ENCODE measurements around the gene ADRA1B.

Gene ADRA1B

GRCh38 chr5:159928122-159928909 is 12.0 kb downstream of the ADRA1B start:
- TF ChIP-seq GATA1 (IDR thresholded peaks at IDR 0.05; ENCODE audit: low read depth, low read length) (no peak), POLR2A (IDR thresholded peaks at IDR 0.05; ENCODE audit: low read length) (no peak)
- DNase-seq = peak in 1 of 2 experiments; percentile 2

GRCh38 chr5:159929176-159929575 is 12.9 kb downstream of the ADRA1B start:
- no peak for DNase-seq
- TF ChIP-seq POLR2A (IDR thresholded peaks at IDR 0.05; ENCODE audit: low read length) = no peak
- TF ChIP-seq GATA1 (IDR thresholded peaks at IDR 0.05; ENCODE audit: low read depth, low read length) = no peak

GRCh38 chr5:159933531-159934485 is 17.5 kb downstream of the ADRA1B start:
- no peak for DNase-seq
- no peak for TF ChIP-seq POLR2A (IDR thresholded peaks at IDR 0.05; ENCODE audit: low read length)
- TF ChIP-seq GATA1 (IDR thresholded peaks at IDR 0.05; ENCODE audit: low read depth, low read length) = no peak

- DNase-seq = no peak
- TF ChIP-seq GATA1 (IDR thresholded peaks at IDR 0.05; ENCODE audit: low read depth, low read length) (no peak), POLR2A (IDR thresholded peaks at IDR 0.05; ENCODE audit: low read length) (no peak)
Measured at GRCh38 chr5:159935946-159936345, 19.7 kb downstream of the ADRA1B start.

- no peak for TF ChIP-seq GATA1 (IDR thresholded peaks at IDR 0.05; ENCODE audit: low read depth, low read length)
- TF ChIP-seq POLR2A (IDR thresholded peaks at IDR 0.05; ENCODE audit: low read length) = no peak
- no peak for DNase-seq
Measured at GRCh38 chr5:159936686-159937329, 20.5 kb downstream of the ADRA1B start.

- no peak for DNase-seq
- no peak for TF ChIP-seq GATA1 (IDR thresholded peaks at IDR 0.05; ENCODE audit: low read depth, low read length)
- no peak for TF ChIP-seq POLR2A (IDR thresholded peaks at IDR 0.05; ENCODE audit: low read length)
Measured at GRCh38 chr5:159937580-159937979, 21.3 kb downstream of the ADRA1B start.

GRCh38 chr5:159943326-159943725 is 27.0 kb downstream of the ADRA1B start:
- TF ChIP-seq POLR2A (IDR thresholded peaks at IDR 0.05; ENCODE audit: low read length) (no peak), GATA1 (IDR thresholded peaks at IDR 0.05; ENCODE audit: low read depth, low read length) (no peak)
- no peak for DNase-seq

- DNase-seq = no peak
- TF ChIP-seq POLR2A (IDR thresholded peaks at IDR 0.05; ENCODE audit: low read length) = no peak
- no peak for TF ChIP-seq GATA1 (IDR thresholded peaks at IDR 0.05; ENCODE audit: low read depth, low read length)
Measured at GRCh38 chr5:159944056-159944600, 27.8 kb downstream of the ADRA1B start.

- TF ChIP-seq GATA1 (IDR thresholded peaks at IDR 0.05; ENCODE audit: low read depth, low read length) = no peak
- no peak for TF ChIP-seq POLR2A (IDR thresholded peaks at IDR 0.05; ENCODE audit: low read length)
- no peak for DNase-seq
Measured at GRCh38 chr5:159945359-159945758, 29.1 kb downstream of the ADRA1B start.

GRCh38 chr5:159947708-159948358 is 31.6 kb downstream of the ADRA1B start:
- DNase-seq = no peak
- TF ChIP-seq GATA1 (IDR thresholded peaks at IDR 0.05; ENCODE audit: low read depth, low read length) (no peak), POLR2A (IDR thresholded peaks at IDR 0.05; ENCODE audit: low read length) (no peak)

- no peak for TF ChIP-seq POLR2A (IDR thresholded peaks at IDR 0.05; ENCODE audit: low read length)
- no peak for TF ChIP-seq GATA1 (IDR thresholded peaks at IDR 0.05; ENCODE audit: low read depth, low read length)
- DNase-seq = no peak
Measured at GRCh38 chr5:159951387-159951786, 35.1 kb downstream of the ADRA1B start.

GRCh38 chr5:159951834-159952233 is 35.6 kb downstream of the ADRA1B start:
- no peak for DNase-seq
- no peak for TF ChIP-seq GATA1 (IDR thresholded peaks at IDR 0.05; ENCODE audit: low read depth, low read length)
- no peak for TF ChIP-seq POLR2A (IDR thresholded peaks at IDR 0.05; ENCODE audit: low read length)

GRCh38 chr5:159953609-159954008 is 37.3 kb downstream of the ADRA1B start:
- TF ChIP-seq POLR2A (IDR thresholded peaks at IDR 0.05; ENCODE audit: low read length) (no peak), GATA1 (IDR thresholded peaks at IDR 0.05; ENCODE audit: low read depth, low read length) (no peak)
- DNase-seq = no peak
